PC-9 (cell line): Measurements from ENCODE around the gene AKR1B15.

Experiments used
- CTCF ChIP-seq: fragments of 200-600 bp; sonication (generic); conservative IDR thresholded peaks from 2 replicates; pipeline ENCODE4 v1.6.1; 2017; ENCODE audit warnings: mixed run types, antibody characterized with exemption, mild to moderate bottlenecking, moderate library complexity
- EZH2 ChIP-seq: fragments of 200-600 bp; sonication (generic); IDR thresholded peaks from 2 replicates; pipeline ENCODE4 v1.8.0; 2017; ENCODE audit warnings: antibody characterized with exemption, low read depth

- TF ChIP-seq CTCF = no peak
- TF ChIP-seq EZH2 = no peak
Observed at GRCh38 chr7:134629445-134629844, 80.5 kb downstream of the AKR1B15 start.
